ENCODE measurements around the gene DPYSL5.

The DPYSL5 gene

DNA sequence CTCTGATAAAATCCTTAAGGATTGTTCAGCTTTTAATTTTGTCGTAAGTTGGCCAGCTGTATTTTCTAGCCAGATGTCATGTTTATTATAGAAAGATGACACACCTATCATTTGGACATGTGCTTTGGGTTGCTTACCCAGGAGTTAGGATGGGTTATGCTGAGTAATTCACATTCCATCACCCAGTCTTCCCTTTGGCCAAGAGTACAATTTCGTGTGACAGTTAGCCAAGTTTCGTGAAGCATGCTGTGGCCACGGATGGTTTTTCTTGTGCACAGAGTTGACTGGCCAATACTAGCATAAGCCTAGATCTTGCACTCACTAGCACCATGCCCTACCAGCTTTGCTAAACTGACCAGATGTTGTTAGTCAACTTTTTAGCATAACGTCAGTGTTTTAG, 128.3 kb downstream of the DPYSL5 start:
- H3K27ac ChIP-seq, result no peak overlapping the region
- H3K4me3 ChIP-seq, result no peak overlapping the region

DNA sequence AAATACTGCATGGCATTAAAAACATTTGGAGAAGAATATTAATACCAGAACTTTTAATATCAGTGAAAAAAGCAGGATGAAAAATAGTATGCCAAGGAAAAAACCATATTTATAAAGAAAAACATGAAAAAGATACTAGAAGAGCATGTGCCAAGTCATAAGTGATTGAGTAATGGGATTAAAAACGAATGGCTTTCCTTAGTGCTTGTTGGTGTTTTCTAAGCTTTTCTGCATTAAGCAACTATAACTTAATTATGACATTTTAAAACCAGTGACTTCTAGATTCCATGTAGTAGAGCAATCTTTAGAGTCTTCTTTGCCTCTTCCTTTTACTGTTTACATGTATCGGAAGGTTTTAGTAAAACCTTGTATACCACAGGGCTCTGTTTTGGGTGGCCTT, 129.1 kb downstream of the DPYSL5 start:
- peak overlapping the region in 1 of 21 experiments; percentile 25 for H3K27ac ChIP-seq
- no peak overlapping the region for H3K4me3 ChIP-seq

DNA sequence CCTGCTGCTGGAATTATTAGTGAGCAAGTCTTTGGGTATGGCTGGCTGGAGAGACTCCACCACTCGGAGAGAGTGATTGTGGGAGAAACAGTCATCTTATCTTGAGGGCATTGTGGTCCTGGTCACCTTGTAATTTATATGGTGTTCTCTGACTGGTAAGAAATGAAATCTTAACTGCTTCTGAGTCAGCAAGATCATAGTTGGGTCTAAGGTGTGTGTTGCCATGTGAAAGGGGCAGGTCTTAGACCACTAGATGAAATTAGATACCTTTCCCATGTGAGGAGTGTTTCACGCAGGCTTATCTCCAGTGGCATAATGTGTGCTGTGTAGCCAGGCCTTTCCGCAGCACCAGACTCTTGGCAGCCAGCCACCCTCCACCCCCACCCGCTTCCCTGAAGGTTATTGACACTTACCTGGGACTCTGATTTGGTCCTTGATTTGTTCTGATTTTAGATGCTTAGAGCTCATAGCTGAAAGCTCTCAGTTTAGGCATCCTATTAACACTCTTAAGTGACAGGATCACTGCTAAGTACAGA, 130.2 kb downstream of the DPYSL5 start:
- Histone ChIP-seq H3K27ac (no peak overlapping the region), H3K4me3 (no peak overlapping the region)

DNA sequence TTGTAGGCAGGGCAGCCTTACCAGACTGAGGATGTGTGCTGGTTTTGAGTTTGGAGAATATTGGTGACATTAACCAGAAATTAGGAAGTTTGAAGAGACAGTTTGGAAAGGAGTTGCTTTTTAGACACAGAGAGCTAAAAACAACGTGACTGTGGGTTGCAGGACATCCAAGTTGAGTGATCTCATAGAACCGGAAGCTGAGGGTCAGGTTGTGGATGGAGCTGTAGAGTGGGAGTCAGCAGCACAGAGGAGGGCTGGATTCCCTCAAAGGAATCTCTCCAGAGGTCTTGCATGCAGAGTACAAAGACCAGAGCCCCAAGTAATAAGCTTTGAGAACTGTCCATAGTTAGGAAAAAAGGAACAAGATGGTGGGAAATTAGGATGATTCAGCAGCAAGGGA, 131.8 kb downstream of the DPYSL5 start:
- H3K4me3 ChIP-seq, result no peak overlapping the region
- H3K27ac ChIP-seq, result no peak overlapping the region

DNA sequence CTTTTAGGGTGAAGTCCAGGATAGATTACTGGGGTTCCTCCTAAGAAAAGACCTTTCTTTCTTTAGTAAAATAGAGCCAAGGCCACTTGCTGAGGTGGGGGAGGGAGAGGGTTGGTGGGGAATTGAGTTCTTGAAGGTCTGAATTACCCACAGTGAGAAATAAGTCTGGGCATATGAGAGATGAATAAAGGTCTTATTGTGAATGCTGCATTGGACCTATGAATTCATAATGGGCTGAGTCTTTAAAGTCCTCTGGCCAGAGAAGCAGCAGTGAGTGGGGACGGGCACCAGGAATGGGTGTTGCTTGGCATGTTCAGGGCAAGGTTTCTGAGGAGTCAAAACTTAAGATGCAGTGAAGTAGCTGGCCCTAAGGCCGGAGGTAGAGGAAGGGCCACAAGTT, 133.0 kb downstream of the DPYSL5 start:
- H3K4me3 ChIP-seq, result no peak overlapping the region
- H3K27ac ChIP-seq, result no peak overlapping the region

DNA sequence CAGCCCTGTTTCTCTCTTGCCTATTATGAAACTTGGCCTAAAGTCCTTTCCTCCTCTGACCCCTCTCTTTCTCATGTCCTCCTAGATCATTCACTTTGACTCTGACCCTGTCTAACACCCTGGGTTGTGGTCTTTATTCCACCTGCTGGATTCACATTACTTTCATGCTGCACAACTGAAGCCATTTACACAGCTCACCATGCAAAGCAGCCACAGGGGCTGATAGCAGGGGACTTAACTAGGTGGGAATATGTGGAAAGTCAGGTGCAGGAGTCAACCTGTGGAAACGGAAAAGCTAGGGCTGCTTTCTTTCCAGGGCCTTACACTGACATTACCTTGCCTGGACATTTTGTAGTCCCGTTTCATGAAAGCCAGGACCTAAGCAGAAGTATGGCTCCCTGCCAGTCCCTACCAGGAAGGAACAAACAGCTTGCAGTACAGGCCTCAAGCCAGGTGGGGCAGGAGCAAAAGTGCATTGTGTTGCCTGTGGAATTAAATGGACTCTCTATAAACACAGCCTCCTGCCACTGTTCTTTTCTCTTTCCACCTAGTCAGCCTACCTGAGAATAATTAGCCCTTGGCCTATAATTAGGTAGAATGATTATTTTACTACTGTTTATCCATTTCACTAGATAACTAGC, 134.3 kb downstream of the DPYSL5 start:
- no peak overlapping the region for H3K4me3 ChIP-seq
- H3K27ac ChIP-seq, result no peak overlapping the region

DNA sequence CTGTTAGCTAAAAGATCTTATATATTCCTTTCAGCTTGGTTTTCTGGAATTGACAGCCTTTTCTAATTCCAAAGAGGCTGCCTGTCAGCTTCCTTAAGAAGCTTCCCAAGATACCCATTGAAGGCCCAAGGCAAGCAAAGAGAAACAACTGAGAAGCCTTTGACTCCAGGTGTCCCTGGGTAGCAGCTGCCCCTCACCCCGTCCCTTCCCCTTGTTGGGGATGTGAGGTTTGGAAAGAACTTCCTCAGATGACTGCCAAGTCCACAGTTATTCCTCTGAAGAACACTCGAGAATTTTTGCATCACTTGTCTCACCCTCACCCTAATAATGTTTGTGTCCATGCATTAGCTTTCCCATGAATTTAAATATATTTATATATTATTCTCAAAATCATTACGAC, 135.8 kb downstream of the DPYSL5 start:
- no peak overlapping the region for H3K4me3 ChIP-seq
- H3K27ac ChIP-seq, result no peak overlapping the region

DNA sequence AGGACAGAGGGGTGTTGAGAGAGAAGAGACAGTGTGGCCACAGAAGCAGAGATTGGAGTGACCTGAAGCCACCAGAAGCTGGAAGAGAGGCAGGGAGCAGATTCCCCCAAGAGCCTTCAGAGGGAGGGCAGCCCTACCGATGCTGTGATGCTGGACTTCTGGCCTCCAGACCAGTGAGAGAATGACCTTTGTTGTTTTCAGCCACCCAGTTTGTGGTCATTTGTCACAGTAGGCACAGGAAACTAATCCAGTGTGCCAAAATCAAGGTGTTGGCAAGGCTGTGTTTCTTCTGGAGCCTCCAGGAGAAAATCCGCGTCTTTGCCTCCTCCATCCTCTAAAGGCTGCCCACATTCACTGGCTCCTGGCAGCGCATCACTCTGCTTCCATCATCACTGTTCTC, 137.9 kb downstream of the DPYSL5 start:
- H3K27ac ChIP-seq, result no peak overlapping the region

DNA sequence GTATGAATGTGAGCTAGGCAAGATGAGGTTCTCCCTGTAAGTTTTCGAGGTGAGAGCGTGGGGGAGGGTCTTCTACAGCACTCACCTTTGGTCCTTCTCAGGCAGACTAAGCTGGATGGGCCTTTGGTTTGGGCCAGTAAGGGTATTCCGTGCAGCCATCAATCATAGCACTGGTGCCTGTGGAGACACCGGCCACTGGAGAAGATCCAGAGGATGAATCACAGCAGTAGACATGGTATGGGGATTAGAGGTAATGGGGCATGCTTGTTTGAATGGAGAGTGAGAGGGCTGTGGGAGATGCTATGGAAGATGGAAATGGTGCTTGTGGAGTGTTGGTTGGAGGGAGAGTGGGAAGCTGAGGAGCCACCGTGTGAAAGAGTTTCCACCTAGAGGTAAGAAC, 138.6 kb downstream of the DPYSL5 start:
- no peak overlapping the region for H3K27ac ChIP-seq

More for the DNA sequence above, 137.9 kb downstream of the DPYSL5 start:
- no peak overlapping the region for H3K4me3 ChIP-seq

DNA sequence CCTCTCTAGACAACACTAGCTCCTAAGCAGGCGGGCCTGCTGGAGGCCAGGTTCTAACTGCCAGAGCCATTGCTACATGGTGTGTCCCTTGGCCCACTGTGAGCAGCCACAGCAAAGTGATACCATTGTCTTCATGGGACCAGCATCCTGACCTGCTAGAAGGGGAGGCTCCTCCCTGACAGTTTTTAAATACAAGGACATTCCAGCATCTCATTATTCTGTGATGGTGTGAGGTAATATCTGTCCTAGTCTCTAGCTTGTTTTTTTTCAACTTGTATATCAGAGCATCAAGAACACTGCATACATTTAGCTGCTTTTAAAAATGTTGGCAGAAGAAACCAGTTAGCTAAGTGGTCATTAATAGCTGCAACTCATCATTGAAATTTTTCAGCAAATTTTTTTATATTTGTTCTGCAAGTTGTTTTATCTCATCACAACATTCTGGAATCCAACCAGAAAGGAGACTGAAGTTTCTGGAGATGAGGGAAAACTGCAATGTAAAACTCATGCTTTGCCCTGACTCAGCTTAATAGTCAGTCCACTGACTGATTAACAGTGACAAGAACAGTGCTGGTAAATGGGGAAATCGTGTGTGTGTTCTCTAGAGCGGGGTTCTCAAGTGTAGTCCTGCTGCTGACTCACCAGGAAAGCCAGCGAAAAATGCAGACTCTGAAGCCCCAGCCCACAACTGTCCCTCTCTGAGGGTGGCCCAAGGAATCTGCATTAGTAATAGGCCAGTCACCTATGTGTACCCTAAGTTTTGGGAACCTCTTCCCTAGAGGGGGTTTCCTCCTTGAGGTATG, 140.3 kb downstream of the DPYSL5 start:
- H3K27ac ChIP-seq, result no peak overlapping the region

More for the DNA sequence above, 138.6 kb downstream of the DPYSL5 start:
- H3K4me3 ChIP-seq, result no peak overlapping the region

DNA sequence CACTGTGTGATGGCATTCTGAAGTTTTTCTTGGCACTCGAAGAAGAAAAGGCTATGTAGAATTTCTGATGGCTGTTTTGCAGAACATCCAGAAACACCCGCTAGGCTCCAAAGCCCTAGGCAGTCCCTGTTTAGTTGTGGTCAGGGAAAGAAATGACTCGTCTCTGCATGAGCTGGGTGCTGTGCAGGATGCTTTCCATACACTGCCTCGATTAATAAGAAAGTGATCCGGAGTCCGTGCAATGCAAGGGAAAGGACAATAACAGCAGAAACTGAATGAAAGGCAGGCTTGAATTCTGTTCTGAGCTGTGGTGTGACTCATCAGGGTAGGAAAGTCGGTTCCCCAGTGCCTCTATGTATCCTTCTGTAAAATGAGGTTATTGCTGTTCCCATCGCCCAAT, 141.2 kb downstream of the DPYSL5 start:
- no peak overlapping the region for H3K27ac ChIP-seq
- no peak overlapping the region for H3K4me3 ChIP-seq

More for the DNA sequence above, 140.3 kb downstream of the DPYSL5 start:
- H3K4me3 ChIP-seq, result no peak overlapping the region

DNA sequence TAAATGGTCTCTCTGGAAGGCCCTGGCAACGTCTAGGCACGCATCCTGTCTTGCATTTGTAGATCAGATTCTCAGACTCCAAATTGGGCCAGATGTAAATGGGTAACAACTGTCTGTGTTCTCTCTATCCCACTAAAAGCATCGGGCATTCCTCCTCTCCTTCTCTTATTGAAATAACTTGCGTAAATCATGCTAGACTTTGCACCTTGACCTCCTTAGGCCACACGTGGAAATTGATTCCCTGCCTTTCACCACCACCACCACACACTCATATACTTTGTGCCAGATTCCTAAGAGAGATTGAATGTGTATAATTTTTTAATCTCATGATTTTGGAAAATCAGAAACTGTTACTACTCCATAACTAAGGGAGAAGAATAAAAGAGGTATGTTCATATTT, 143.8 kb downstream of the DPYSL5 start:
- no peak overlapping the region for H3K27ac ChIP-seq

DNA sequence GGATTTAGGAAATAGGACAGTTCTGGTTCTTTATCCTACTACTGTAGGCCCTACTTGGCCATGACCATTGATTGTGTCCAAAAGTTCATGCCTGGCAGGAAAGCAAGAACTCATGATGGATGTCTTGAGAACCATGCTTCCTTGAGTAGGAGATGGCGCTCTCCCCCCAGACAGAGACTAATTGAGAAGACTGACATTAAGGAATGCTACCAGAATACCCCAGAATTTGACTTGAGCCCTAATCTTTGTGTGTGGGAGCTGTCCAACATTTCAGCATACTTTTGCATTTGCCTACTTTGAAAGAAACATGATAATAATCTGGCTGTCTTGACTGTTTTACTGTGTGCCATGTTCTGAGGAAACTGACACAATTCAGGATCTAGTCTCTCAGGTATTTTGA, 145.8 kb downstream of the DPYSL5 start:
- Histone ChIP-seq H3K4me3 (no peak overlapping the region), H3K27ac (no peak overlapping the region)

More for the DNA sequence above, 143.8 kb downstream of the DPYSL5 start:
- H3K4me3 ChIP-seq, result no peak overlapping the region

DNA sequence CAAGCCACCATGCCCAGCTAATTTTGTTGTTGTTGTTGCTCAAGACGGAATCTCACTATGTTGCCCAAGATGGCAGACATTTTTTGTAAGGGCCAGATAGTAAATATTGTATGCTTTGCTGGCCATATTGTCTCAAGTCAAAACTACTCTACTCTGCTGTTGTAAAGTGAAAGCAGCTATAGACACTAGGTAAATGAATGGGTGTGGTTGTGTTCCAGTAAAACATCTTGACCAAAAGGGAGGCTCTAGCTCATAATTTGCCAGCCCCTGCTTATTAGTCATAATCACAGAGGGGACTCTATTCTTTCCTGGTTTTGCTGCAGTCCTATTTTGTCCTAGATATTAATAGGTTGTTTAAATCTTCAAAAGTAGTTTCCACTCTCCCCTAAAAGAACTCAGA, 147.1 kb downstream of the DPYSL5 start:
- no peak overlapping the region for H3K27ac ChIP-seq
- H3K4me3 ChIP-seq, result no peak overlapping the region

DNA sequence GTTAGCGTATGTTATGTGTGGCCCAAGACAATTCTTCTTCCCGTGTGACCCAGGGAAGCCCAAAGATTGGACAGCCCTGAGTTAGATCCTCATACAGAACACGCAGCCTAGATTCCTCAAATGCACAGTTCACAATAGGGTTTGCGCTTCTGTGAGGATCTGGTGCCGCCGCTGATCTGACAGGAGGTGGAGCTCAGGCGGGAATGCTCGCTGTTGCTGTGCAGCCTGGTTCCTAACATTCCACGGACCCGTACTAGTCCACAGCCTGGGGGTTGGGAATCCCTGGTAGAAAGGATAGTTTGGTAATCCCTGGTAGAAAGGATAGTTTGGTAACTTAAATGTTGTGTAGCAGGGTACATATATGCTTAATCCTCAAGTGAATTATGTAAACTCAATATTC, 149.5 kb downstream of the DPYSL5 start:
- H3K27ac ChIP-seq, result no peak overlapping the region
- no peak overlapping the region for H3K4me3 ChIP-seq

DNA sequence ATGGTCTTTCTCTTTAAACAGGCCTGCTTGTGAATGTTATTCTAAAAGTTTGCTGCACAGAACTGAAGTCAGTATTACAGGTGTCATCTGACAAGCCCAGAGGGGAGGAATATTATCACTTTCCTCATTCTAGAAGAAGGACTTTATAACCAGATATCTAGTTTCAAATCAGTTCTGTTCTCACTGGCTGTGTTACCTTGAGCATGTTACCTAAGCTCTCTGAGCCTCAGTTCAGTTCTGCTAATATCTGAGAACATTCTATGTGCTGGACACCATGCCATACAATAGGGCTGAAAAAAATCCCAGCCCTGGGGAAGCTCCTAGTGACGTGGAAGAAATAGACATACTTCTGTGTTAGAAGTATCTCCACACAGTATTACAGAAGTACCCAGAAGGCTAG, 150.4 kb downstream of the DPYSL5 start:
- Histone ChIP-seq H3K4me3 (no peak overlapping the region), H3K27ac (no peak overlapping the region)

Data from skin epidermis (tissue), 12 donors.